ENCODE data around the gene CACNA1I.
A peak's percentile ranks its signal among the peaks of the same experiment; 100 is the strongest.
"Not testable (repeated sequence)": the region's sequence is repeated elsewhere in the genome, so short reads cannot be mapped to it uniquely, and the experiment has no call there.

Gene CACNA1I

GRCh38 chr22:39570665-39571064, at the start of gene CACNA1I:
Gene CACNA1I (plus strand): TSS chr22:39570753. CDS start chr22:39570753, 0 bp downstream.
- no peak for DNase-seq

GRCh38 chr22:39521106-39521885, 49.3 kb upstream of the CACNA1I start:
- DNase-seq = not testable (repeated sequence)

DNA sequence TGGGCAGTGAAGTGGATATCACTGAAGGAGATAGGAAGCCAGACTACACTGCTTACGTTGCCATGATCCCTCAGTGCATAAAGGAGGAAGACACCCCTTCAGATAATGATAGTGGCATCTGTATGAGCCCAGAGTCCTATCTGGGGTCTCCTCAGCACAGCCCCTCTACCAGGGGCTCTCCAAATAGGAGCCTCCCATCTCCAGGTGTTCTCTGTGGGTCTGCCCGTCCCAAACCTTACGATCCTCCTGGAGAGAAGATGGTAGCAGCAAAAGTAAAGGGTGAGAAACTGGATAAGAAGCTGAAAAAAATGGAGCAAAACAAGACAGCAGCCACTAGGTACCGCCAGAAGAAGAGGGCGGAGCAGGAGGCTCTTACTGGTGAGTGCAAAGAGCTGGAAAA, 48.5 kb upstream of the CACNA1I start:
- not testable (repeated sequence) for DNase-seq

DNA sequence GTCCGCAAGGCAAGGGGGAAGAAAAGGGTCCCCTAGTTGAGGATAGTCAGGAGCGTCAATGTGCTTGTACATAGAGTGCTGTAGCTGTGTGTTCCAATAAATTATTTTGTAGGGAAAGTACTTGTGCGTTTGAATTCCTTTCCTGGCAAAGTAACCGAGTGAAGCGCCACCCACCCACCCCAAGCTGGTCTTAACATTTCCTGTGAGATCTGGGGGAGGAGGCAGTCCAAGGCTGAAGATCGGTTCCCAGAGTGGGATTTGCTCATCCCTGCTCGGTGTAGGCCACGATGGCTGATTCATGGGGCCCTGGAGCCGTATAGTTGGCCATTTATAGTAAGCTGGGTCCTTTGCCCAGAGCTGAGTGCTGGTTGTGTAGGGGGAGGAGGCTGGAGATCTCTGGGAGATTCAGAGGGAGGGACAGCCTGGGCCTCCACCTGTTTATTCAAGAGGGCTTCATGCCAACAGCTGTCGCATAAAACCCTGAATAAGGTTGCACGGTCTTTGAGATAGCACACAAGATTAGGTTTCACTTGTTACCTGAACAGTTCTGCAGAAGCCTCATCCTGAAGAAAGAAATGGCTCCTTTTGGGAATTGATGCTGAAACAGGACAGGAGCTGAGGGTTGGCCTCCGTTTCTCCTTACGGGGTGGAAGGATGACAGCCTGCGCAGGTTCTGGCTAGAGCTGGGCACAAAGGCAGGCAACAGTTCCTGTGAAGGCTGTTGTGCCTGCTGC, 47.8 kb upstream of the CACNA1I start:
- no peak for DNase-seq

DNA sequence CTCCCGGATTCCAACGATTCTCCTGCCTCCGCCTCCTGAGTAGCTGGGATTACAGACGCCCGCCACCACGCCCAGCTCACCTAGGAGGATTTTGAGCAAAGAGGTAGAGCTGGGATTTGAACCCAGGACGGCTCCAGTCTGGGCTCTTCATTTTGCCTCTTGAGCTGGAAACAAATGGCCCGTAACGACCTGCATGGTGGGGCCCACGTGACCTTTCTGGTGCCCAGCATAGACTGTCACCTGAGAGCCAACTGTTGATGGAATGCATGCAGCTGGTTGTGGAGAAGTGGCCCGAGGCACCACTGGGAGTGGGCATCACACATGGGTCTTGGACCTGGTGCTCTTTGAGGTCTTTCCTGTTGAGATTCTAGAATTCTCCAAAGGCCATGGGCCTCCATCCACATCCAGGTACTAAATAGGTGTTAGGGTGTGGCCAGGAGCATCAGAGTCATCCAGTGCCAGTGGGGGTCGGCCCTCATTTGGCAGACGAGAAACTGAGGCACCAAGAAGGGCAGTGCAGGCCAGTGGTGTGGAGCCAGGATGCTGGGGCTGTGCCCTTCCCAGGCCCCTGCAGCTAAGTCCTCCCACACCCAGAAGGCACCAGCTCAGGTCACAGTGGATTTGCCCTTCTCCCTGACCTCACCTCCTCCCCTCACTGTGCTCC, 46.3 kb upstream of the CACNA1I start:
- DNase-seq = no peak

DNA sequence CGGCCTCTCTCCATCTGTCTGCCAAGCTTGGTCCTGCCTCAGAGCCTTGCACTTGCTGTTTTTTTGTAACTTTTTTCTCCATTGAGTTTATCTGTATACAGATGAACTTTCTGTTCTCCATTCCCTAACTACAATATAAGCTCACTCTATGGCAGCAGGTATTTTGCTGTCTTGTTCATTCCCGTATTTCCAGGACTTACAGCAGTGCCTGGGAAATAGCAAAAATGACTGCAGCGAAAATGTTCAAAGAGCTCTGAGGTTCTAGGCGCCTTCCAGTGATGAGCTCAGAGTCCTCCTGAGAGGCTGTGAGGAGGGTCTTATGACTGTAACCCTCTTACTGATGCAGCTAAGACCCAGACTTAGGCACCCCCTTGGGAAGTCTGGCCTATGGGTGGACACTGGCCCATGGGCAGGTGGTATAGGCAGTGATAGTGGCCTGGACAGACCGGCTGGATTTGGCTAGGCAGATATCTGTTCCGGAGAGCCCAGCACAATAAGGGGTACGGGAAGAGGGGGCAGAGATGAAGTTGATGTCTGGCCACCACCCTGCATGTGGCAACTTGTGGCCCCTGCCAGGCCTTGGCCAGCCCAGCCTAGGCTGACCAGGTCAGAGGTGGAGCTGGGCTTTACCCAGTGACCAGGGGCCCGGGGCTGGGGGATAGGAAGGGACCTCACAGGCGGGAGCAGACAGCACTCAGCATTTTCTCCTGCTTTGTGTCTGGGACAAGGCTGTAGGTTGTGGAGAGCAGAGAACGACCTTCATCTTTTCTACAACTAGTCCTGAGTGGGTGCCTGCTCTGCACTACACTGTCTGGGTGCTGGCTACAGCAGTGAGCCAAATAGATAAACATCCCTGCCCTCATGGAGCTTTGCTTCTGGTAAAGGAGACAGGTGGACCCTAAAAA, 45.5 kb upstream of the CACNA1I start:
- no peak for DNase-seq

GRCh38 chr22:39525658-39525975, 44.9 kb upstream of the CACNA1I start:
- no peak for DNase-seq

- no peak for DNase-seq
Observed at GRCh38 chr22:39526736-39527171, 43.8 kb upstream of the CACNA1I start.

DNA sequence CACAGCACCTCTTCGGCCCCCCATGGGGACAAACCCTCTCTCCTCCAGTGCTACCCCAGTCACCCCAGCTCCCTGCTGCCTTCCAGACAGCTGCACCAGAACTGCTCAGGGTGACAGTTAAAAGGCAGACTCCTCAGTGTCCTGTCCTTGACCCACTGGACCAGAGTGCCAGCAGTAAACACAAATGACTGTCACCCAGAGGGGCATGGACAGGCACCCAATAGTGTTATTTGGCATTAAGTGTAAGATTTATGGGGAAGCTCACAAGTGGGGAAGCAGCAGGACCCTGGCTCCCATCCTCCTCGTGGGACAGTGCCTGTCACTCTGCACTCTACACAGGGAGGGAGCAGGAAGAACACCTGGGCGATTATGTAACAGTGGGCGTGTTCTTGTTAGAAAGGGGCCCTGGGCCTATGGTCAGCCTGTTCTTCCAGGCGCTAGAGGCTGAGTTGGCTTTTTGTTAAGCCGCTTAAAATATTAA, 43.0 kb upstream of the CACNA1I start:
- DNase-seq = no peak

DNA sequence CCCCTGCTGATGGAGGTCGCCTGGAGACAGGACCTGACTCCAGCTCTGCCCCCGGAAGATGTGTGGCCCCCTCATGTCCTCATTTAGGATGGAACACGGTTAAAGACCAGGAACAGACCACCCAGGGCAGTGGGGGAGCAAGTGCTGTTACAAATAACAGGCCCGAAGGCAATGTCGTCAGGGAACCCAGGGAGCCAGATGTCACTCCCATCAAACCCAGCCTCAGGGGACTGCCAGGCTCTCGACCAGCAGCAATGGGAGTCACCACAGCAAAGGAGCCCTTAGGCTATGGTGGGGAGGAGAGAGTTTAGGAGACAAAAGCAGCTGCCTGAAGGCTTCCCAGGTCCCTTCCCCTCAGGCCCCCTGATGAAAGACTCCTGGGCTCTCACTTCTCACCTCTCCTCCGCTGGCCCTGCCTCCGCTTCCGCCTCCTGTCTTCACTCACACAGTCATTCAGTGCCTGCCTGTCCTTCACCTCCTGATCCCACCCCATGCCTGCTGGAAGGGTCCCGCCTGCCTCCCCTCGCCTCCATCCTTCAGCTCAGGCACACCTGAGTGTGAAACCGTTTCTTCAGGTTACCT, 42.4 kb upstream of the CACNA1I start:
- DNase-seq = no peak

GRCh38 chr22:39528681-39529486, 41.7 kb upstream of the CACNA1I start:
- DNase-seq = peak; percentile 65

GRCh38 chr22:39529487-39529851, 41.1 kb upstream of the CACNA1I start:
- no peak for DNase-seq

GRCh38 chr22:39530116-39530515, 40.4 kb upstream of the CACNA1I start:
- no peak for DNase-seq

DNA sequence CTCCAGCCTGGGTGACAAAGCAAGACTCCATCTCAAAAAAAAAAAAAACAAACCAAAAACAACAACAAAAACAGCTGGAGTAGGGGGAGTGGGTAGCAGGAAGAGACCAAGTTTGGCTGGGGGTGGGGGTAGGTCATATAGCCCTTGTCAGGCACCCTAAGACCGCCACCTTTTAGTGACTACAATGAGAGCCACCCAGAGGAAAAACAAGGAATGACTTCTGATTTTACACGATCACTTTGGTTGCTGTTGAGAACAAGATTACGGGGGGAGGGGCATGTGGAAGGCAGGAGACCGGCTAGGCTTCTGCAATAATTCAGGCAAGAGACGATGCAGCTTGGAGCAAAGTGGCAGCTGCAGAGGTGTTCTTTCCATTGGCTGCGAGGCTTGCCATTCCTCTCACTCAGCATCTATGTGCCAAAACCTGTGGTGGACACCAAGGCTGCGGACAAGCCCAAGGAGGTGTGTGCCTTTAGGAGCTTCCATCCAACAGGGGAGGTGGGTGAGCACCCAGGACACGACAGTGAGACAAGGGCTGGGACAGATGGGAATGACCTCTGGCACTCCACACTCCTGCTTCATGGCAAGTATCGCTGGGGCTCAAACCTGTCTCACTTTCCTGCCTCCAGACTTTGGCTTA, 39.7 kb upstream of the CACNA1I start:
- peak; percentile 10 for DNase-seq

GRCh38 chr22:39532215-39533073, 38.1 kb upstream of the CACNA1I start, which contains the start of gene RPS19BP1:
Gene RPS19BP1 (minus strand): TSS chr22:39532748. CDS start chr22:39532738, 10 bp downstream.
- DNase-seq = peak; percentile 99

- DNase-seq = no peak
Observed at GRCh38 chr22:39534092-39534506, 36.5 kb upstream of the CACNA1I start.

DNA sequence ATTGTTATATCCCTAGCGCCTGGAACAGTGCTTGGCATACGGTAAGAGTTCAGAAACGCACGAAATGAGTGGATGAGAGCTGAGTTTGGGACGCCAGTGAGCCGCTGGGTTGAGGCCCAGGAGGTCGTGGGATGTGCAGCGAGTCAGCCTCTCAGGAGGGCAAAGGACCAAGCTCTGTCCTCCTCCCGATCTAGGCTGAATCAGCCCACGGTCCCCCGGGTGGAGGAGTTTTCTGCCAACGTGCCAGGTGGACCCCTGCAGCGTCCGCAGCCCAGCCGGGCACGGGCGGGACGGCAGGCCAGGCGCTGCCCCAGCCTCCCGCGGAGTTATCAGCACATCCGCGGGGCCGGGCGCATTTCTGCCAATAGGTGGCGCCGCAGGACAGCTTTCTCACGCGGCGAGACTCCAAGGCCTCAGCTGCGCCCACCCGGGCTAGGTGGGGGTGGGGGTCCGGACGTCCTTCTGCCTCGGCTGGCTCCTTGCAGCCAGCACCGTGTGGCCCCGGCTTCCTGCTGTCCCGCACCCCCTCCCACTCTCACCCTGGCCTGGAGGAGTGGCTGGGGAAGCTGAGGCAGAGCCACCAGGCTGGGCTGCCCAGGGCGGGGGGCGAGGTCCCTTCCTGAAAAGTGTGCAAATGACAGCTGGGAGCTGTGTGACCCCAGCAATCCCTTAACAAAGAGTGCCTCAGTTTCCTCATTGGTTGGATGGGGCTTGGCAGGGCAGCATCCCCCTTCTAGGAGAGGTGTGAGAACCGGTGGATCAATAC, 35.8 kb upstream of the CACNA1I start:
- no peak for DNase-seq

DNA sequence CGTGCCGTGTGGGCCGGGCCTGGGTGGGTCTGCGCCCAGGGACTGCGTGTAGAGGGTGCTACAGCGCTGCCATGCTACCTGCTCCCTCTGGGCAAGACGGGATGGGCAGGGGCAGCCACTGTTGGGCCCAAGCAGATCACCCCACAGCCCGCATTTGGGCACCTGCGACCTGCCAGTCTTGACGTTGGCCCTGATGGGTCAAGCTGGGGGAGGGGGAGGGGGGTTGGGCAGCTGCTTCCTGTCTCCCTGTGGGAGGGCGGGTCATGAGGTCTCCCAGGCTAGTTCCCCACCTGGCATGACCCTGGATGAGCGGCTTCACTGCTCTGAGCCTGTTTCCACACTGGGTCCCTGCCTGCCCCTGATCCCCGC, 35.2 kb upstream of the CACNA1I start:
- no peak for DNase-seq
